Measurements from ENCODE around the gene TRIM73.
"Not testable (repeated sequence)": the region's sequence is repeated elsewhere in the genome, so short reads cannot be mapped to it uniquely, and the experiment has no call there.

- TF ChIP-seq POLR2A (IDR thresholded peaks at IDR 0.05; ENCODE audit: insufficient read depth in 1 of 2, low read depth in 2 of 2, low read length in 2 of 2); XBP1 (CRISPR knock-in tag; IDR thresholded peaks at IDR 0.05); RBM39 (IDR thresholded peaks at IDR 0.05; ENCODE audit: low read depth, low read length, poor library complexity, severe bottlenecking); EZH2 (conservative IDR thresholded peaks at IDR 0.05; ENCODE audit: low read depth, low read length); HOXA9 (CRISPR knock-in tag; IDR thresholded peaks at IDR 0.05; ENCODE audit: borderline replicate concordance); MZF1 (CRISPR knock-in tag; IDR thresholded peaks at IDR 0.05; ENCODE audit: borderline replicate concordance): not testable (repeated sequence)
- TF ChIP-seq, protein P1, sequence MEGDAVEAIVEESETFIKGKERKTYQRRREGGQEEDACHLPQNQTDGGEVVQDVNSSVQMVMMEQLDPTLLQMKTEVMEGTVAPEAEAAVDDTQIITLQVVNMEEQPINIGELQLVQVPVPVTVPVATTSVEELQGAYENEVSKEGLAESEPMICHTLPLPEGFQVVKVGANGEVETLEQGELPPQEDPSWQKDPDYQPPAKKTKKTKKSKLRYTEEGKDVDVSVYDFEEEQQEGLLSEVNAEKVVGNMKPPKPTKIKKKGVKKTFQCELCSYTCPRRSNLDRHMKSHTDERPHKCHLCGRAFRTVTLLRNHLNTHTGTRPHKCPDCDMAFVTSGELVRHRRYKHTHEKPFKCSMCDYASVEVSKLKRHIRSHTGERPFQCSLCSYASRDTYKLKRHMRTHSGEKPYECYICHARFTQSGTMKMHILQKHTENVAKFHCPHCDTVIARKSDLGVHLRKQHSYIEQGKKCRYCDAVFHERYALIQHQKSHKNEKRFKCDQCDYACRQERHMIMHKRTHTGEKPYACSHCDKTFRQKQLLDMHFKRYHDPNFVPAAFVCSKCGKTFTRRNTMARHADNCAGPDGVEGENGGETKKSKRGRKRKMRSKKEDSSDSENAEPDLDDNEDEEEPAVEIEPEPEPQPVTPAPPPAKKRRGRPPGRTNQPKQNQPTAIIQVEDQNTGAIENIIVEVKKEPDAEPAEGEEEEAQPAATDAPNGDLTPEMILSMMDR (CRISPR knock-in tag; IDR thresholded peaks at IDR 0.05), result not testable (repeated sequence)
Observed at GRCh38 chr7:75416787-75417186, 21.4 kb downstream of the TRIM73 start.
